HPDE6-E6E7 (cell line): ENCODE results near the gene POLN.

Experiments
- DNase-seq: peaks from one replicate; pipeline ENCODE4 v3.0.0; 2011; ENCODE audit warnings: missing footprints; ENCODE audit errors: extremely low spot score

Gene POLN

DNA sequence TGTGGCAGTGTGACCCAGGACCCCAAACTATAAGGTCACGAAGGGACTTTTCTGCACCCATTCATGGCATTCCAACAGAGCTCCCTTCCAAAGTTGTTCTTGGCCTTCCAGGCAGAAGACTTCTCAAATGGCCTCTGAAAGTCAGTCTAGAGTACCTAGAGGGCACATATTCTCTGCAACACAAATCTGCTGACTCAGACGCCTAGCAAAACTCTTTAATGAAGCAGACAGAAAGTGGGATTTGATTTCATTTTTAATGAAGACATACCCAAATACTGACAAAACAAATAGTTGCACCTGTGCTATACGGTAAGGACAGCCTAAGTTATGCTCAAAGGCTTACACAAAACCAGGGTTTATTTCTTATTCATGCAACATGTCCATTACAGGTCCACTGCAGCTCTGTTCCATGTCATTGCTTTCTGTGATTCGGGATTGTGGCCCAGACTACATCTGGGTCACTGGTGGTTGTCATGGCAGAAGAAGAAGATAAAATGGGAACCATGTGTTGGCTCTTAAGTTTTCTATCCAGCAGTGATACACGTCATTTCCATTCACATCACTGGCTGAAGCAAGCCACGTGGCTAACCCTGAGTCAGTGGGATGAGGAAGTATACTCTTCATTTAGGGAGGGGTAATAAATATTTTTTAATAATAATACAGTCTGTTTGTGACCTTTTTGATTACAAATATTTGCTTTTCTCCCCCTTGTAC, 125.1 kb downstream of the POLN start:
- no peak for DNase-seq

DNA sequence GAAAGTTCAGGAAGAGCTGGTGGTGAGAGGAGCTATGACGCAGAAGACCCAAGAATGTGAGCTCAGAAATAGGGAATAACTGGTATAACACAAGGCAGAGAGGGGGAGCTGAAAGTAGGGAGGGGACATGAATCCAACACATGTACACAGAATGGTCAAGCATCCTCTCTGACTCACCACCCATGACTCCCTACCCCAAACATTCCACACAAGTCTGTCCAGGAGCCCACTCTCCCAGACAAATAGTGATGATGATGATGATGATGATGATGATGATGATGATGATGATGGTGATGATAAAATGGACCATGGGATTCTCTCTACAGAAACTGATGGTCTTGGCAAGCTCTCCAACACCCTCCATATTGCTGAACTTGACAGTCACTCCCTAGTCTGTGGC, 136.4 kb downstream of the POLN start:
- DNase-seq = no peak

GRCh38 chr4:2104556-2105345, 137.2 kb downstream of the POLN start:
- no peak for DNase-seq

DNA sequence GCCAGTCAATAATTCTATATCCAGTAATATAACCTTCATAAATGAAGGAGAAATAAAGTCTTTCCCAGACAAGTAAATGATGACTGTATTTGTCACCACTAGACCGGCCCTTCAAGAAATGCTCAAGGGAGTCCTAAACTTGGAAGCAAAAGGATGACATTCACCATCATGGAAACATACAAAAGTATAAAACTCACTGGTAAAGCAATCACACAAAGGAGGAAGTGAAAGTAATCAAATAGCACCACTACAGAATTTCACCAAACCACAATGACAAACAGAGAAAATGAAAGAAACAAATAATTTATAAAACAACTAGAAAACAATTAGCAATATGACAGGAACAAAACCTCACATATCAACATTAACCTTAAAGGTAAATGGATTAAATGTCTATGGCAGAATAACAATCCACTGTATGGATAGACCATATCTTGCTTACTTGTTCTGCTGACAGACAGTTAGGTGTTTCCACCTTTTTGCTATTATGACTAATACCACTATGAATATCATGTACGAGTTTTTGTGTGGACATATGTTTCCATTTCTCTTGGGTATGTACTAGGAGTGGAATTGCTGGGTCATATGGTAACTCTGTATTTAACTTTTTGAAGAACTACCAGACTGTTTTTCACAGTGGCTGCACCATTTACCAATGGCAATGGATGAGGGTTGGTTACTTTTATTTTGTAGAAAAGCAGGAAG, 137.9 kb downstream of the POLN start:
- DNase-seq = no peak

- DNase-seq = no peak
Measured at GRCh38 chr4:2103127-2103842, 138.6 kb downstream of the POLN start.

- DNase-seq = no peak
Measured at GRCh38 chr4:2102045-2102883, 139.7 kb downstream of the POLN start.

- peak; percentile 43 for DNase-seq
Measured at GRCh38 chr4:2101346-2102044, 140.4 kb downstream of the POLN start.

- DNase-seq = no peak
Measured at GRCh38 chr4:2096073-2096609, 145.8 kb downstream of the POLN start.

- DNase-seq = no peak
Measured at GRCh38 chr4:2095236-2096072, 146.5 kb downstream of the POLN start.

- DNase-seq = no peak
Measured at GRCh38 chr4:2094545-2094944, 147.4 kb downstream of the POLN start.

DNA sequence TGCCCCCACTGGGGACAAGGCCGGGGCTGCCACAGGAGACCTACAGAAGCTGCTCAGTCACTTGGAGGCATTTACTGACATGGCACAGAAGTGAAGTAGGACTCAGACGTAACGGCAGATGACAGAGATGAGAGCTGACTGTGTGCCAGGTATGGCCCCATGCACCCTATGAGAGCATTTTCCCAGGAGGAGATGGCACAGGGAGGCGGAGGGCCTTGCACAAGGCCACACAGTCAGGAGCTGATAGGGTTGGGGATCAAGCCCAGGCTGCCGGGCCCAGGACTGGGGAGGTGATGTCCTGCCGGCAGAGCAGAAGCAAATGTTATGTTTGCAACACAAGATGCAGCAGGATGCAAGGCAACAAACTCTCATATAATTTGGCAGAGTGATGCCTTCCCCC, 148.7 kb downstream of the POLN start:
- DNase-seq = no peak

- DNase-seq = no peak
Measured at GRCh38 chr4:2092669-2093053, 149.3 kb downstream of the POLN start.

GRCh38 chr4:2091990-2092668, 149.8 kb downstream of the POLN start:
- DNase-seq = no peak

GRCh38 chr4:2090642-2091041, 151.3 kb downstream of the POLN start:
- DNase-seq = no peak

GRCh38 chr4:2089222-2089621, 152.7 kb downstream of the POLN start:
- DNase-seq = no peak

- DNase-seq = no peak
Measured at GRCh38 chr4:2087170-2087569, 154.8 kb downstream of the POLN start.

- peak; percentile 19 for DNase-seq
Measured at GRCh38 chr4:2085496-2085901, 156.4 kb downstream of the POLN start.

DNA sequence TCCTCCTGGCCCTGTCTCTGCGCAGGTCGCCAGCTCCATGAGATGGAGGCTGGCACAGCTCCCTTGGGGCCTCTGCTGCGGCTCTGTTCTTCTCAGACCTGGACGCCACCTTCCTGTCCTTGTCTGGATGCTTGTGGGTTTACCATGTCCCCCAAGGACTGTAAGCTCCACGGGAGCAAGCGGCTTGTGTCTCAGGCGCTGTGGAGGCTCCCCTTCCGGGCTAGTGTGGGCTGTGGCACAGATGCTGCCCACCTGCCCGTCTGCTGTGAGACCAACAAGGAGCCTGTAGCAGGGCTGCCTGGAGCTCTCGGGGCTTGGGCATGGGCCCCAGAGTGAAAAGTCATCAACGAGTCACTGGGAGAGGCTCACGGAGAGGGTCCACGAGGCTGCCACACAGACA, 157.6 kb downstream of the POLN start:
- no peak for DNase-seq

- DNase-seq = no peak
Measured at GRCh38 chr4:2083826-2084160, 158.1 kb downstream of the POLN start.
